IMR-90 (cell line): ENCODE data around the gene DHRS13. TPM values are rescaled to one million over a fixed set of nuclear protein-coding genes. Genes with fewer than 3 reads are reported as not detected.
A peak's percentile ranks its signal among the peaks of the same experiment; 100 is the strongest.

Source experiments
- ATAC-seq: fragments of 200-7000 bp; cut with Tn5 transposase; 2 replicates; pipeline ENCODE4 v1.9.1; 2020; ENCODE audit warnings: low read depth, mild to moderate bottlenecking, moderate library complexity
- BruUV-seq: library from RNA; stranded (reverse); fragments of 400-500 nt; replicated peaks from 2 replicates; lab custom pipeline; 2021; lab: Mats Ljungman, UMichigan
- CTCF ChIA-PET: fragments of 300-600 bp; formaldehyde crosslinking; extraction: SDS; loops from one replicate; lab custom pipeline; 2021; ENCODE audit warnings: antibody characterized with exemption; lab: Yijun Ruan, JAX
- POLR2A ChIA-PET: fragments of 300-600 bp; sonication (Branson Sonifier 250); formaldehyde crosslinking; loops from one replicate; lab custom pipeline; 2022; ENCODE audit warnings: antibody characterized with exemption; ENCODE audit not compliant: unreplicated experiment; lab: Charles Lee
- DNase-seq: peaks from one replicate; pipeline ENCODE4 v3.0.0; 2013
- H2AFZ ChIP-seq: replicated peaks from 2 replicates; pipeline ENCODE3; 2013; ENCODE audit warnings: low read length, mild to moderate bottlenecking; ENCODE audit not compliant: poor library complexity
- H2AK5ac ChIP-seq: 2 replicates; pipeline ENCODE4 v1.6.1; 2013; ENCODE audit warnings: low read depth, low read length, inconsistent platforms
- H2AK9ac ChIP-seq: replicated peaks from 2 replicates; pipeline ENCODE3; 2013; ENCODE audit warnings: mild to moderate bottlenecking, low read depth, low read length, moderate library complexity; ENCODE audit not compliant: poor library complexity
- H2BK120ac ChIP-seq: 2 replicates; pipeline ENCODE4 v1.6.1; 2013; ENCODE audit warnings: low read depth, low read length, inconsistent platforms
- H2BK15ac ChIP-seq: 3 replicates; pipeline ENCODE4 v1.6.1; 2013; ENCODE audit warnings: low read depth, low read length, inconsistent platforms
- H2BK20ac ChIP-seq: 2 replicates; pipeline ENCODE4 v1.6.1; 2013; ENCODE audit warnings: low read depth, mild to moderate bottlenecking, inconsistent platforms, low read length, moderate library complexity
- H2BK5ac ChIP-seq: 2 replicates; pipeline ENCODE4 v1.6.1; 2013; ENCODE audit warnings: mild to moderate bottlenecking, low read depth, low read length, inconsistent platforms; ENCODE audit not compliant: poor library complexity, severe bottlenecking
- H3K14ac ChIP-seq: replicated peaks from 2 replicates; pipeline ENCODE4 v1.6.1; 2013; ENCODE audit warnings: low read depth, low read length, inconsistent platforms
- H3K18ac ChIP-seq: 2 replicates; pipeline ENCODE4 v1.6.1; 2013; ENCODE audit warnings: low read depth, low read length, control low read depth
- H3K23ac ChIP-seq: 2 replicates; pipeline ENCODE4 v1.6.1; 2013; ENCODE audit warnings: low read depth, low read length, inconsistent platforms
- H3K27ac ChIP-seq: 2 replicates; pipeline ENCODE4 v1.5.1; 2013; ENCODE audit warnings: mild to moderate bottlenecking, control low read depth, low read length; ENCODE audit not compliant: insufficient read depth
- H3K27me3 ChIP-seq: 2 replicates; pipeline ENCODE4 v1.6.1; 2013; ENCODE audit warnings: low read length; ENCODE audit not compliant: control insufficient read depth, insufficient read depth
- H3K36me3 ChIP-seq: 2 replicates; pipeline ENCODE4 v1.6.1; 2013; ENCODE audit warnings: low read length, mixed read lengths; ENCODE audit not compliant: control insufficient read depth, insufficient read depth
- H3K4ac ChIP-seq: 2 replicates; pipeline ENCODE4 v1.6.1; 2013; ENCODE audit warnings: low read depth, low read length, inconsistent platforms
- H3K4me1 ChIP-seq: 2 replicates; pipeline ENCODE4 v1.6.1; 2013; ENCODE audit warnings: low read length, mixed read lengths; ENCODE audit not compliant: control insufficient read depth, insufficient read depth
- H3K4me2 ChIP-seq: 2 replicates; pipeline ENCODE4 v1.6.1; 2013; ENCODE audit warnings: low read depth, mild to moderate bottlenecking, control low read depth, low read length, moderate library complexity
- H3K4me3 ChIP-seq: 2 replicates; pipeline ENCODE4 v1.5.1; 2013; ENCODE audit warnings: low read depth, mild to moderate bottlenecking, control low read depth, low read length, moderate library complexity; ENCODE audit not compliant: insufficient read depth
- H3K56ac ChIP-seq: 2 replicates; pipeline ENCODE4 v1.6.1; 2013; ENCODE audit warnings: low read length, inconsistent platforms; ENCODE audit not compliant: insufficient read depth; ENCODE audit errors: extremely low read depth
- H3K79me1 ChIP-seq, 2 experiments: 2 replicates each; pipeline ENCODE4 v1.6.1; 2013; ENCODE audit warnings: low read length in 2 of 2, inconsistent platforms in 1 of 2, low read depth in 1 of 2
- H3K9ac ChIP-seq: 2 replicates; pipeline ENCODE4 v1.6.1; 2013; ENCODE audit warnings: low read depth, low read length, control low read depth
- H3K9me1 ChIP-seq: 2 replicates; pipeline ENCODE4 v1.6.1; 2013; ENCODE audit warnings: low read length, inconsistent platforms; ENCODE audit not compliant: insufficient read depth
- H3K9me3 ChIP-seq: 2 replicates; pipeline ENCODE4 v1.6.1; 2013; ENCODE audit warnings: low read length; ENCODE audit not compliant: control insufficient read depth, insufficient read depth
- H4K20me1 ChIP-seq: 2 replicates; pipeline ENCODE4 v1.6.1; 2013; ENCODE audit warnings: low read length, inconsistent platforms; ENCODE audit not compliant: insufficient read depth
- H4K5ac ChIP-seq: 2 replicates; pipeline ENCODE4 v1.6.1; 2013; ENCODE audit warnings: mild to moderate bottlenecking, low read depth, low read length, control low read depth
- H4K8ac ChIP-seq, 2 experiments: 2 replicates each; pipeline ENCODE4 v1.6.1; 2013; ENCODE audit warnings: low read depth in 2 of 2, low read length in 2 of 2, control low read depth in 1 of 2, inconsistent platforms in 1 of 2
- H4K91ac ChIP-seq: 2 replicates; pipeline ENCODE4 v1.6.1; 2013; ENCODE audit warnings: low read depth, low read length, inconsistent platforms; ENCODE audit not compliant: insufficient read depth
- ELK1 ChIP-seq: fragments of 150-350 bp; IDR thresholded peaks from 2 replicates; pipeline ENCODE4 v1.6.1; 2016; ENCODE audit warnings: low read depth, mild to moderate bottlenecking, low read length, moderate library complexity, borderline replicate concordance
- FOS ChIP-seq: fragments of 150-350 bp; IDR thresholded peaks from 2 replicates; pipeline ENCODE4 v1.6.1; 2016; ENCODE audit warnings: low read depth, low read length
- RCOR1 ChIP-seq: IDR thresholded peaks from 2 replicates; pipeline ENCODE4 v1.6.1; 2012; ENCODE audit warnings: mild to moderate bottlenecking, low read length, improper control_type of control experiment; ENCODE audit not compliant: insufficient replicate concordance
- USF2 ChIP-seq: fragments of 150-350 bp; IDR thresholded peaks from 2 replicates; pipeline ENCODE4 v1.6.1; 2017; ENCODE audit warnings: mild to moderate bottlenecking, antibody characterized with exemption, low read length, low read depth
- WGBS, 2 experiments: methylation state at CpG; one replicate each; pipeline versions ENCODE4 v1.1.5 to v1.1.7; 2013; ENCODE audit warnings: missing lambda C conversion rate in 2 of 2; ENCODE audit not compliant: insufficient read length in 1 of 2; ENCODE audit errors: extremely low coverage in 2 of 2; 5-methylcytosine and 5-hydroxymethylcytosine counted together
- dilution Hi-C: fragments of 300-500 bp; cut with HindIII; formaldehyde crosslinking; loops from one replicate; pipeline ENCODE4 v1.14.3; 2018; ENCODE audit warnings: low sequenced_read_pairs; ENCODE audit not compliant: unreplicated experiment
- in situ Hi-C: fragments of 300-500 bp; cut with MboI; formaldehyde crosslinking; loops from 3 replicates; pipeline ENCODE4 v1.14.3; 2019; ENCODE audit warnings: low sequenced_read_pairs, inconsistent platforms, mixed read lengths
- intact Hi-C: fragments of 100-400 bp; cut with micrococcal nuclease; formaldehyde crosslinking; loops from 2 replicates; pipeline ENCODE4 v1.10.0; 2022
- polyA plus RNA-seq, 3 experiments: library from polyadenylated mRNA; depleted of rRNA; stranded (reverse); fragments of >200 nt; gene quantifications; 2 replicates each; pipeline ENCODE4 v1.2.3, GENCODE V29; 2012; ENCODE audit warnings: low replicate concordance in 1 of 3
- total RNA-seq: library from RNA; depleted of rRNA; stranded (reverse); fragments of >200 nt; gene quantifications from 2 replicates; pipeline ENCODE4 v1.2.3, GENCODE V29; 2012

Gene DHRS13
- total and polyA plus RNA-seq, 2 of the 4 experiments (the other 2 are of a cell fraction): 2.7 to 3.9 TPM

GRCh38 chr17:28900986-28901726 is 1.7 kb downstream of the DHRS13 start:
- Histone ChIP-seq H2BK20ac (no peak overlapping the region), H3K4me1 (peaks cover 8% of the 10 kb centered on the region), H2AFZ (no peak overlapping the region), H2AK5ac (peak overlapping the region; percentile 32; the same call in 1 of the 2 replicates), H3K27ac (no peak overlapping the region), H3K79me1 (peaks cover 7 to 39% of the 10 kb centered on the region in 2 experiments; a peak in 3 of 4 replicates), H3K4ac (no peak overlapping the region), H3K23ac (peak overlapping the region; percentile 71; the same call in 1 of the 2 replicates), H2AK9ac (no peak overlapping the region), H3K27me3 (no peaks in the 10 kb centered on the region), H2BK5ac (no peak overlapping the region), H3K4me2 (peak overlapping the region; percentile 11; the same call in 1 of the 2 replicates), H3K9ac (no peak overlapping the region), H3K18ac (no peak overlapping the region), H4K5ac (no peak overlapping the region), H3K9me1 (peaks cover 16% of the 10 kb centered on the region), H2BK120ac (no peak overlapping the region), H3K36me3 (peaks cover 4% of the 10 kb centered on the region; the same call in 1 of the 2 replicates), H3K14ac (no peak overlapping the region), H2BK15ac (no peak overlapping the region), H3K4me3 (no peak overlapping the region), H3K56ac (no peak overlapping the region), H4K91ac (no peak overlapping the region), H3K9me3 (no peaks in the 10 kb centered on the region), H4K20me1 (peaks cover 19% of the 10 kb centered on the region; the same call in 1 of the 2 replicates), H4K8ac (no peak overlapping the region)
- CTCF ChIA-PET: no interaction called here
- in situ Hi-C loops (no loop called here), dilution Hi-C loops (no loop called here), intact Hi-C loops (no loop called here)
- ATAC-seq: no peak
- DNase-seq: no peak
- BruUV-seq: no TSS peak
- WGBS, 2 experiments: 93% methylated on average over 11 of the region's 24 CpGs; no CpG with 5 or more reads in 1 of the 2 experiments
- TF ChIP-seq USF2 (no peak), RCOR1 (no peak), FOS (no peak), ELK1 (no peak)
- POLR2A ChIA-PET: no interaction called here
